ENCODE results near the gene MYL3. TPM values are rescaled to one million over a fixed set of nuclear protein-coding genes. Genes with fewer than 3 reads are reported as not detected.

The MYL3 gene
- total and polyA plus RNA-seq, 2 experiments from 2014 or later: not detected

DNA sequence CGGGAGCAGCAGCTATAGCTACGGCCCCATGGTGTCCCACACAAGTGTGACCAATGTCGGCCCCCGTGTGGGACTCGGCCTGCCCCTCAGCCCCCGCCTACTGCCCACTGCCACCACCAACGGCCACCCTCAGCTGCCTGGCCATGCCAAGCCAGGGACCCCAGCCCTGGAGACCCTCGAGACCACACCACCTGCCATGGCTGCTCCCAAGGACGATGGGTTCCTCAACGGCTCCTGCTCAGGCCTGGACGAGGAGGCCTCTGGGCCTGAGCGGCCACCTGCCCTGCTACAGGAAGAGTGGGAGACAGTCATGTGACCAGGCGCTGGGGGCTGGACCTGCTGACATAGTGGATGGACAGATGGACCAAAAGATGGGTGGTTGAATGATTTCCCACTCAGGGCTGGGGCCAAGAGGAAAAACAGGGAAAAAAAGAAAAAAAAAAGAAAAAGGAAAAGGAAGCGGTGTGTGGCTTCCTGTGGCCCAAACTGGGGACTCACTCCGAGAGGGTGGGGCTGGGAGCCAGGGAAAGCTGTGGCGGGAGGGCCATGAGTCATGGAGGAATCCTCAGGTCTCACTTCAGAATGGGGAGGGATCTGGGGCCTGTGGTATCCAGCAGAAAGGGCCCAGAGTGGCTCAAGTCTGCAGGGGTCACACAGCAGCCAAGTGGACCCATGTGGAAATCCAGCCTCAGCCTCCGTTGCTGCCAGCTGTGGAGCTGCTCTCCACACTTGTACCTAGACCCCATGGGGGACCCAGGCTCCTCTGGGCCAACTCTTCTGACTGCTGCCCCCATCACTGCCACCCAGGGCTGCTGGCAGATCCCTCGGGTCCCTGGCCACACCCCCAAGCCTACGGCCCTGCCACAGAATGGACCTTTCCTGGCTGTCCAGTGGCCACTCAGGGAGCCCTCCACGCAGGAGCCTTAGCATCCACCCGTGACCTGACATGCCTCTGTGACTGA, 40.4 kb upstream of the MYL3 start (continued):
- TF ChIP-seq, protein P1, sequence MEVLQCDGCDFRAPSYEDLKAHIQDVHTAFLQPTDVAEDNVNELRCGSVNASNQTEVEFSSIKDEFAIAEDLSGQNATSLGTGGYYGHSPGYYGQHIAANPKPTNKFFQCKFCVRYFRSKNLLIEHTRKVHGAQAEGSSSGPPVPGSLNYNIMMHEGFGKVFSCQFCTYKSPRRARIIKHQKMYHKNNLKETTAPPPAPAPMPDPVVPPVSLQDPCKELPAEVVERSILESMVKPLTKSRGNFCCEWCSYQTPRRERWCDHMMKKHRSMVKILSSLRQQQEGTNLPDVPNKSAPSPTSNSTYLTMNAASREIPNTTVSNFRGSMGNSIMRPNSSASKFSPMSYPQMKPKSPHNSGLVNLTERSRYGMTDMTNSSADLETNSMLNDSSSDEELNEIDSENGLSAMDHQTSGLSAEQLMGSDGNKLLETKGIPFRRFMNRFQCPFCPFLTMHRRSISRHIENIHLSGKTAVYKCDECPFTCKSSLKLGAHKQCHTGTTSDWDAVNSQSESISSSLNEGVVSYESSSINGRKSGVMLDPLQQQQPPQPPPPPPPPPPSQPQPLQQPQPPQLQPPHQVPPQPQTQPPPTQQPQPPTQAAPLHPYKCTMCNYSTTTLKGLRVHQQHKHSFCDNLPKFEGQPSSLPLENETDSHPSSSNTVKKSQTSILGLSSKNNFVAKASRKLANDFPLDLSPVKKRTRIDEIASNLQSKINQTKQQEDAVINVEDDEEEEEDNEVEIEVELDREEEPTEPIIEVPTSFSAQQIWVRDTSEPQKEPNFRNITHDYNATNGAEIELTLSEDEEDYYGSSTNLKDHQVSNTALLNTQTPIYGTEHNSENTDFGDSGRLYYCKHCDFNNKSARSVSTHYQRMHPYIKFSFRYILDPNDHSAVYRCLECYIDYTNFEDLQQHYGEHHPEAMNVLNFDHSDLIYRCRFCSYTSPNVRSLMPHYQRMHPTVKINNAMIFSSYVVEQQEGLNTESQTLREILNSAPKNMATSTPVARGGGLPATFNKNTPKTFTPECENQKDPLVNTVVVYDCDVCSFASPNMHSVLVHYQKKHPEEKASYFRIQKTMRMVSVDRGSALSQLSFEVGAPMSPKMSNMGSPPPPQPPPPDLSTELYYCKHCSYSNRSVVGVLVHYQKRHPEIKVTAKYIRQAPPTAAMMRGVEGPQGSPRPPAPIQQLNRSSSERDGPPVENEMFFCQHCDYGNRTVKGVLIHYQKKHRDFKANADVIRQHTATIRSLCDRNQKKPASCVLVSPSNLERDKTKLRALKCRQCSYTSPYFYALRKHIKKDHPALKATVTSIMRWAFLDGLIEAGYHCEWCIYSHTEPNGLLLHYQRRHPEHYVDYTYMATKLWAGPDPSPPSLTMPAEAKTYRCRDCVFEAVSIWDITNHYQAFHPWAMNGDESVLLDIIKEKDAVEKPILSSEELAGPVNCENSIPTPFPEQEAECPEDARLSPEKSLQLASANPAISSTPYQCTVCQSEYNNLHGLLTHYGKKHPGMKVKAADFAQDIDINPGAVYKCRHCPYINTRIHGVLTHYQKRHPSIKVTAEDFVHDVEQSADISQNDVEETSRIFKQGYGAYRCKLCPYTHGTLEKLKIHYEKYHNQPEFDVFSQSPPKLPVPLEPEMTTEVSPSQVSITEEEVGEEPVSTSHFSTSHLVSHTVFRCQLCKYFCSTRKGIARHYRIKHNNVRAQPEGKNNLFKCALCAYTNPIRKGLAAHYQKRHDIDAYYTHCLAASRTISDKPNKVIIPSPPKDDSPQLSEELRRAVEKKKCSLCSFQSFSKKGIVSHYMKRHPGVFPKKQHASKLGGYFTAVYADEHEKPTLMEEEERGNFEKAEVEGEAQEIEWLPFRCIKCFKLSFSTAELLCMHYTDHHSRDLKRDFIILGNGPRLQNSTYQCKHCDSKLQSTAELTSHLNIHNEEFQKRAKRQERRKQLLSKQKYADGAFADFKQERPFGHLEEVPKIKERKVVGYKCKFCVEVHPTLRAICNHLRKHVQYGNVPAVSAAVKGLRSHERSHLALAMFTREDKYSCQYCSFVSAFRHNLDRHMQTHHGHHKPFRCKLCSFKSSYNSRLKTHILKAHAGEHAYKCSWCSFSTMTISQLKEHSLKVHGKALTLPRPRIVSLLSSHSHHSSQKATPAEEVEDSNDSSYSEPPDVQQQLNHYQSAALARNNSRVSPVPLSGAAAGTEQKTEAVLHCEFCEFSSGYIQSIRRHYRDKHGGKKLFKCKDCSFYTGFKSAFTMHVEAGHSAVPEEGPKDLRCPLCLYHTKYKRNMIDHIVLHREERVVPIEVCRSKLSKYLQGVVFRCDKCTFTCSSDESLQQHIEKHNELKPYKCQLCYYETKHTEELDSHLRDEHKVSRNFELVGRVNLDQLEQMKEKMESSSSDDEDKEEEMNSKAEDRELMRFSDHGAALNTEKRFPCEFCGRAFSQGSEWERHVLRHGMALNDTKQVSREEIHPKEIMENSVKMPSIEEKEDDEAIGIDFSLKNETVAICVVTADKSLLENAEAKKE (CRISPR knock-in tag; IDR thresholded peaks at IDR 0.05): no peak
- TF ChIP-seq NANOG (IDR thresholded peaks at IDR 0.05; ENCODE audit: borderline replicate concordance): no peak

DNA sequence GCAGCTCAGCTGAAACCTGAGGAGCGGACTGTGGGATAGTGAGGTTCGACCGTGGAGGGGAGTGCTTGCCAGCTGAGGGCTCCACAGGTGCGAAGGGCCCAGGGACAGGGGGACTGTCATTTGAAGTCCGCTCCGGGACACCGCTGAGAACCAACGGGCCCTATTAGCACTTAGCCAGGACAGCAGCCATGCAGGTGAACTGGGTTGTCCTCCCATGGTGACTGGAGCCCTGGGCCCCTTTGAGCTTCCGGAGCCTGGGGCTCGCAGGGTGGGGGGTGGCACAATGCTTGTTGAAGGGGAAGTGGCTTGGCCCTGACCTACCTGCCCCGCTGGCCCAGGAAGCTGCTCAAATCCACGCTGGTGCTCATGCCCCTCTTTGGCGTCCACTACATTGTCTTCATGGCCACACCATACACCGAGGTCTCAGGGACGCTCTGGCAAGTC, 39.0 kb upstream of the MYL3 start:
- Histone ChIP-seq H3K27me3 (ENCODE audit: insufficient read depth) (peaks cover 17% of the 10 kb centered on the region), H3K4me1 (ENCODE audit: insufficient read depth) (no peaks in the 10 kb centered on the region), H3K4me2 (no peak overlapping the region), H3K4me3 (no peak overlapping the region), H3K79me2 (replicated peaks; ENCODE audit: insufficient read depth) (no peaks in the 10 kb centered on the region), H3K27ac (ENCODE audit: low read depth) (no peak overlapping the region), H4K20me1 (replicated peaks; ENCODE audit: insufficient read depth) (0 out of 2 replicates have a peak, but pooled peaks cover 3% of the 10 kb centered on the region), H3F3A (replicated peaks; ENCODE audit: low read depth) (no peaks in the 10 kb centered on the region), H3K9me2 (ENCODE audit: insufficient read depth) (no peaks in the 10 kb centered on the region), H2AFZ (no peak overlapping the region), H3K36me3 (ENCODE audit: insufficient read depth) (no peaks in the 10 kb centered on the region)
- Mint-ChIP-seq H3K27ac (no peak overlapping the region), H3K9me3 (no peaks in the 10 kb centered on the region), H3K4me3 (no peak overlapping the region), H3K4me1 (peaks cover 8% of the 10 kb centered on the region; the same call in 2 of the 3 replicates), H3K36me3 (ENCODE audit: low read depth) (no peaks in the 10 kb centered on the region), H3K27me3 (ENCODE audit: insufficient read depth, low read depth, poor library complexity) (peaks cover 23% of the 10 kb centered on the region)
- TF ChIP-seq EZH2phosphoT487 (IDR thresholded peaks at IDR 0.05; ENCODE audit: unreplicated experiment): no peak
- ATAC-seq (no peak), DNase-seq (ENCODE audit: low spot score) (no peak)
